Measurements from ENCODE around the gene ARRB2. TPM values are rescaled to one million over a fixed set of nuclear protein-coding genes. Genes with fewer than 3 reads are reported as not detected.

The ARRB2 gene
- total RNA-seq, 1 donor from 2014 or later, result 2.9 TPM

GRCh38 chr17:4735876-4736651, 25.6 kb downstream of the ARRB2 start:
- DNase-seq (ENCODE audit: low read depth), result no peak
- Histone ChIP-seq H3K36me3 (ENCODE audit: control insufficient read depth, insufficient read depth, low read length) (peaks cover 5% of the 10 kb centered on the region), H3K27me3 (ENCODE audit: control insufficient read depth, insufficient read depth, low read length) (peaks cover 2% of the 10 kb centered on the region), H3K4me3 (ENCODE audit: low read depth, low read length) (no peak overlapping the region)
- TF ChIP-seq, protein P1, sequence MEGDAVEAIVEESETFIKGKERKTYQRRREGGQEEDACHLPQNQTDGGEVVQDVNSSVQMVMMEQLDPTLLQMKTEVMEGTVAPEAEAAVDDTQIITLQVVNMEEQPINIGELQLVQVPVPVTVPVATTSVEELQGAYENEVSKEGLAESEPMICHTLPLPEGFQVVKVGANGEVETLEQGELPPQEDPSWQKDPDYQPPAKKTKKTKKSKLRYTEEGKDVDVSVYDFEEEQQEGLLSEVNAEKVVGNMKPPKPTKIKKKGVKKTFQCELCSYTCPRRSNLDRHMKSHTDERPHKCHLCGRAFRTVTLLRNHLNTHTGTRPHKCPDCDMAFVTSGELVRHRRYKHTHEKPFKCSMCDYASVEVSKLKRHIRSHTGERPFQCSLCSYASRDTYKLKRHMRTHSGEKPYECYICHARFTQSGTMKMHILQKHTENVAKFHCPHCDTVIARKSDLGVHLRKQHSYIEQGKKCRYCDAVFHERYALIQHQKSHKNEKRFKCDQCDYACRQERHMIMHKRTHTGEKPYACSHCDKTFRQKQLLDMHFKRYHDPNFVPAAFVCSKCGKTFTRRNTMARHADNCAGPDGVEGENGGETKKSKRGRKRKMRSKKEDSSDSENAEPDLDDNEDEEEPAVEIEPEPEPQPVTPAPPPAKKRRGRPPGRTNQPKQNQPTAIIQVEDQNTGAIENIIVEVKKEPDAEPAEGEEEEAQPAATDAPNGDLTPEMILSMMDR (IDR thresholded peaks at IDR 0.05; ENCODE audit: insufficient read depth, low read length, severe bottlenecking), result no peak
- FAIRE-seq, result no peak

- Histone ChIP-seq H3K27me3 (ENCODE audit: control insufficient read depth, insufficient read depth, low read length) (peaks cover 2% of the 10 kb centered on the region), H3K36me3 (ENCODE audit: control insufficient read depth, insufficient read depth, low read length) (no peaks in the 10 kb centered on the region), H3K4me3 (ENCODE audit: low read depth, low read length) (peak overlapping the region; percentile 76)
- TF ChIP-seq, protein P1 (IDR thresholded peaks at IDR 0.05; ENCODE audit: insufficient read depth, low read length, severe bottlenecking), result no peak
- DNase-seq (ENCODE audit: low read depth), result peak; percentile 84
- no peak for FAIRE-seq
Measured at GRCh38 chr17:4738136-4739121, 28.0 kb downstream of the ARRB2 start.

DNA sequence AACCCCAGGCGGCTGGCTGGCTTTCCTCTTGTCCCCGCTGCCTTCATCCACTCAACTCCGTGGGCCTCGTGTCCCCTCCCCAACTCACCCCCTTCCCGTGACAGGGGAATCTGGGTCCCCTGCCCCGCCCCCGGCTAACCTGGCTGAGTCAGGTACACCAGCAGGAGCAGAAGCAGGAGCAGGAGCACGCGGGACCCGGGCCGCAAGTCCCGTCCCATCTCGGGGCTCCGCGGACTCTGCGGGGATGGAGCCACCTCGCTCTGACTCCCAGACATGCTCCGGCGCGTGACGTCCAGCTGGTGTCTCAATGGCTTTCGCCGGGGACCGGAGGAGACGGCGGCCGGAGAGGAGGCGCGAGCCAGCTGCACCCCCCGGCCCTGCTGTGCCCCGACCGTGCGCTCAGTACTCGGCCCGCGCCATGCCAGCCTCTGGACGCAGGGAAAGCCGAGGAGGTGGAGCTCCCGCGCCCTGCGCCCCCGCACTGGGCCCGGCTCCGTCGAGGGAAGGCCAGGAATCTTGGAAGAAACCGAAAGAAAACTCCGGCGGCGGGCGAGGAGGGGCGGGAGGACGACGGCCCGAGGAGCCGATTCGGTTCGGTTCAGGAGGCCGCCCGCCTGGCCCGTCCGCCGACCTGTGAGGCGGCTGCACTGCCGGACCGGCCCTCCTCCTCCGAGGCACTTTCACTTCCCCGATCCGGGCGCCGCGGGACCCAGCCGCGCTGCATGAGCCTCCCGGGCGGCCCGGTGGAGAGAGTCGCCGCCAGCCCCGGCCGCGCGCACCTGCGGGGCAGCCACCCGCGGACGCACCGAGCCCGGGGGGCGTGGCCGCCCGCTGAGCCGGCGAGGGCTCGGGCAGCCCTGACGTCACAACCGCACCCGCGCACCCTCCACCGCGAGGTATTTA, 28.9 kb downstream of the ARRB2 start, which contains the start of the genes CXCL16 and ZMYND15:
Gene CXCL16 (minus strand): TSS at position 807 of the 903 bp plus-strand sequence. CDS start 589 bp downstream, at position 218.
Gene ZMYND15 (plus strand): TSS at position 712 of the 903 bp plus-strand sequence. CDS start 716 bp downstream, outside the sequence.
- H3K27me3 ChIP-seq (ENCODE audit: control insufficient read depth, insufficient read depth, low read length), result peaks cover 4% of the 10 kb centered on the region
- peak within 1 kb of the TSS; percentile 76 for H3K4me3 ChIP-seq (ENCODE audit: low read depth, low read length)
- DNase-seq (ENCODE audit: low read depth), result peak; percentile 17
- no peaks in the 10 kb centered on the region for H3K36me3 ChIP-seq (ENCODE audit: control insufficient read depth, insufficient read depth, low read length)
- TF ChIP-seq, protein P1 (IDR thresholded peaks at IDR 0.05; ENCODE audit: insufficient read depth, low read length, severe bottlenecking), result no peak
- no peak for FAIRE-seq

GRCh38 chr17:4740025-4740351, 29.6 kb downstream of the ARRB2 start:
- Histone ChIP-seq H3K4me3 (ENCODE audit: low read depth, low read length) (peak overlapping the region; percentile 76), H3K36me3 (ENCODE audit: control insufficient read depth, insufficient read depth, low read length) (no peaks in the 10 kb centered on the region), H3K27me3 (ENCODE audit: control insufficient read depth, insufficient read depth, low read length) (peaks cover 6% of the 10 kb centered on the region)
- FAIRE-seq, result no peak
- no peak for DNase-seq (ENCODE audit: low read depth)
- TF ChIP-seq, protein P1 (IDR thresholded peaks at IDR 0.05; ENCODE audit: insufficient read depth, low read length, severe bottlenecking), result no peak

GRCh38 chr17:4740584-4740983, 30.2 kb downstream of the ARRB2 start:
- TF ChIP-seq, protein P1 (IDR thresholded peaks at IDR 0.05; ENCODE audit: insufficient read depth, low read length, severe bottlenecking), result no peak
- no peak overlapping the region for H3K4me3 ChIP-seq (ENCODE audit: low read depth, low read length)

More at GRCh38 chr17:4740584-4740983, 30.2 kb downstream of the ARRB2 start:
- no peak for FAIRE-seq
- no peak for DNase-seq (ENCODE audit: low read depth)
- Histone ChIP-seq H3K36me3 (ENCODE audit: control insufficient read depth, insufficient read depth, low read length) (no peaks in the 10 kb centered on the region), H3K27me3 (ENCODE audit: control insufficient read depth, insufficient read depth, low read length) (peaks cover 9% of the 10 kb centered on the region)
